Measurements from ENCODE around the gene SIVA1. TPM values are rescaled to one million over a fixed set of nuclear protein-coding genes. Genes with fewer than 3 reads are reported as not detected.

SIVA1 gene
- total RNA-seq, 1 experiment from 2014 or later: 105 TPM

GRCh38 chr14:104717137-104717536, 35.8 kb upstream of the SIVA1 start:
- intact Hi-C loops (cut with micrococcal nuclease; ENCODE audit: unreplicated experiment): no loop called here
- ChIA-PET POLR2A (no interaction called here), CTCF (no interaction called here)
- Histone ChIP-seq H3K4me3 (ENCODE audit: low read depth, low read length) (no peak overlapping the region), H3K4me1 (no peaks in the 10 kb centered on the region), H3K27me3 (replicated peaks; ENCODE audit: control insufficient read depth, insufficient read depth, low read length) (no peaks in the 10 kb centered on the region), H3K9me3 (no peaks in the 10 kb centered on the region), H3K36me3 (ENCODE audit: control insufficient read depth, insufficient read depth, low read length) (no peaks in the 10 kb centered on the region)
- H3K27me3 Mint-ChIP-seq (ENCODE audit: insufficient read depth, unreplicated experiment): no peaks in the 10 kb centered on the region
- H3K4me1 Mint-ChIP-seq (ENCODE audit: low read depth, unreplicated experiment): no peaks in the 10 kb centered on the region
- H3K9me3 Mint-ChIP-seq (ENCODE audit: unreplicated experiment): no peaks in the 10 kb centered on the region
- no peak overlapping the region for H3K27ac Mint-ChIP-seq (ENCODE audit: unreplicated experiment)
- no peak overlapping the region for H3K4me3 Mint-ChIP-seq (ENCODE audit: unreplicated experiment)
- TF ChIP-seq CTCF (IDR thresholded peaks at IDR 0.05; ENCODE audit: insufficient read depth in 1 of 2, low read depth in 1 of 2, low read length in 1 of 2, severe bottlenecking in 1 of 2, unreplicated experiment in 1 of 2): no peak
- no peak for DNase-seq
- no TSS peak for BruUV-seq (replicated peaks)
- no peaks in the 10 kb centered on the region for H3K36me3 Mint-ChIP-seq (ENCODE audit: insufficient read depth, unreplicated experiment)

GRCh38 chr14:104717646-104718045, 35.3 kb upstream of the SIVA1 start:
- H3K27me3 ChIP-seq (replicated peaks; ENCODE audit: control insufficient read depth, insufficient read depth, low read length): no peaks in the 10 kb centered on the region
- Mint-ChIP-seq H3K9me3 (ENCODE audit: unreplicated experiment) (no peaks in the 10 kb centered on the region), H3K27ac (ENCODE audit: unreplicated experiment) (no peak overlapping the region), H3K27me3 (ENCODE audit: insufficient read depth, unreplicated experiment) (no peaks in the 10 kb centered on the region), H3K4me3 (ENCODE audit: unreplicated experiment) (no peak overlapping the region), H3K36me3 (ENCODE audit: insufficient read depth, unreplicated experiment) (no peaks in the 10 kb centered on the region), H3K4me1 (ENCODE audit: low read depth, unreplicated experiment) (no peaks in the 10 kb centered on the region)
- no peak for TF ChIP-seq CTCF (IDR thresholded peaks at IDR 0.05; ENCODE audit: insufficient read depth in 1 of 2, low read depth in 1 of 2, low read length in 1 of 2, severe bottlenecking in 1 of 2, unreplicated experiment in 1 of 2)
- H3K9me3 ChIP-seq: no peaks in the 10 kb centered on the region
- H3K4me3 ChIP-seq (ENCODE audit: low read depth, low read length): no peak overlapping the region
- H3K36me3 ChIP-seq (ENCODE audit: control insufficient read depth, insufficient read depth, low read length): no peaks in the 10 kb centered on the region
- intact Hi-C loops (cut with micrococcal nuclease; ENCODE audit: unreplicated experiment): no loop called here
- no peak for DNase-seq
- H3K4me1 ChIP-seq: no peaks in the 10 kb centered on the region
- BruUV-seq (replicated peaks): no TSS peak
- POLR2A ChIA-PET: no interaction called here
- CTCF ChIA-PET: no interaction called here

GRCh38 chr14:104718147-104718546, 34.8 kb upstream of the SIVA1 start:
- no peaks in the 10 kb centered on the region for H3K36me3 ChIP-seq (ENCODE audit: control insufficient read depth, insufficient read depth, low read length)
- BruUV-seq (replicated peaks): no TSS peak

More at GRCh38 chr14:104718147-104718546, 34.8 kb upstream of the SIVA1 start:
- no peak for DNase-seq
- CTCF ChIA-PET: no interaction called here
- H3K27me3 ChIP-seq (replicated peaks; ENCODE audit: control insufficient read depth, insufficient read depth, low read length): no peaks in the 10 kb centered on the region
- no peaks in the 10 kb centered on the region for H3K27me3 Mint-ChIP-seq (ENCODE audit: insufficient read depth, unreplicated experiment)
- no peaks in the 10 kb centered on the region for H3K9me3 ChIP-seq
- TF ChIP-seq CTCF (IDR thresholded peaks at IDR 0.05; ENCODE audit: insufficient read depth in 1 of 2, low read depth in 1 of 2, low read length in 1 of 2, severe bottlenecking in 1 of 2, unreplicated experiment in 1 of 2): no peak
- no peak overlapping the region for H3K4me3 ChIP-seq (ENCODE audit: low read depth, low read length)
- H3K9me3 Mint-ChIP-seq (ENCODE audit: unreplicated experiment): no peaks in the 10 kb centered on the region
- POLR2A ChIA-PET: no interaction called here
- H3K4me3 Mint-ChIP-seq (ENCODE audit: unreplicated experiment): no peak overlapping the region
- H3K4me1 ChIP-seq: peaks cover 1% of the 10 kb centered on the region
- intact Hi-C loops (cut with micrococcal nuclease; ENCODE audit: unreplicated experiment): no loop called here
- H3K27ac Mint-ChIP-seq (ENCODE audit: unreplicated experiment): no peak overlapping the region
- no peaks in the 10 kb centered on the region for H3K4me1 Mint-ChIP-seq (ENCODE audit: low read depth, unreplicated experiment)
- H3K36me3 Mint-ChIP-seq (ENCODE audit: insufficient read depth, unreplicated experiment): no peaks in the 10 kb centered on the region
